Activated CD8-positive, alpha-beta T cell treated with anti-CD3 and anti-CD28 coated beads for 36 hours (primary cell): ENCODE data around the gene NF1. TPM values are rescaled to one million over a fixed set of nuclear protein-coding genes. Genes with fewer than 3 reads are reported as not detected.
"Not testable (repeated sequence)": the region's sequence is repeated elsewhere in the genome, so short reads cannot be mapped to it uniquely, and the experiment has no call there.

ENCODE experiments used
- ATAC-seq: fragments of 200-7000 bp; cut with Tn5 transposase; one replicate; pipeline ENCODE4 v1.10.0; 2021; ENCODE audit warnings: mild to moderate bottlenecking, moderate library complexity
- CTCF ChIA-PET: fragments of 350-600 bp; sonication (Branson Sonifier 250); formaldehyde crosslinking; loops from one replicate; lab custom pipeline; 2021; ENCODE audit warnings: antibody characterized with exemption; lab: Charles Lee
- POLR2A ChIA-PET: fragments of 350-600 bp; sonication (Branson Sonifier 250); formaldehyde crosslinking; loops from one replicate; lab custom pipeline; 2021; ENCODE audit warnings: antibody characterized with exemption; lab: Charles Lee
- DNase-seq: peaks from one replicate; pipeline ENCODE4 v3.0.0-alpha.2; 2020
- H3K27ac Mint-ChIP-seq: one replicate; pipeline ENCODE4 v1.8.0; 2021; ENCODE audit warnings: mild to moderate bottlenecking, mixed read lengths
- H3K27me3 Mint-ChIP-seq: one replicate; pipeline ENCODE4 v1.8.0; 2021; ENCODE audit warnings: mixed read lengths
- H3K36me3 Mint-ChIP-seq: one replicate; pipeline ENCODE4 v1.8.0; 2021; ENCODE audit warnings: low read depth, mixed read lengths
- H3K4me1 Mint-ChIP-seq: one replicate; pipeline ENCODE4 v1.8.0; 2021; ENCODE audit warnings: low read depth, mixed read lengths
- H3K4me3 Mint-ChIP-seq: one replicate; pipeline ENCODE4 v1.8.0; 2021; ENCODE audit warnings: mild to moderate bottlenecking, moderate library complexity, mixed read lengths
- H3K9me3 Mint-ChIP-seq: one replicate; pipeline ENCODE4 v1.8.0; 2021; ENCODE audit warnings: mixed read lengths
- intact Hi-C: fragments of 100-400 bp; cut with micrococcal nuclease; formaldehyde crosslinking; loops from one replicate; pipeline ENCODE4 v1.10.0; 2022
- total RNA-seq, 2 experiments: library from RNA; stranded (reverse); gene quantifications; one replicate each; pipeline ENCODE4 v1.2.3, GENCODE V29; 2021
- TF ChIP-seq, protein P1 (sequence below): fragments of 200-600 bp; IDR thresholded peaks from one replicate; pipeline ENCODE4 v1.8.0; 2022; ENCODE audit warnings: antibody characterized with exemption, mild to moderate bottlenecking

Gene NF1, protein sequence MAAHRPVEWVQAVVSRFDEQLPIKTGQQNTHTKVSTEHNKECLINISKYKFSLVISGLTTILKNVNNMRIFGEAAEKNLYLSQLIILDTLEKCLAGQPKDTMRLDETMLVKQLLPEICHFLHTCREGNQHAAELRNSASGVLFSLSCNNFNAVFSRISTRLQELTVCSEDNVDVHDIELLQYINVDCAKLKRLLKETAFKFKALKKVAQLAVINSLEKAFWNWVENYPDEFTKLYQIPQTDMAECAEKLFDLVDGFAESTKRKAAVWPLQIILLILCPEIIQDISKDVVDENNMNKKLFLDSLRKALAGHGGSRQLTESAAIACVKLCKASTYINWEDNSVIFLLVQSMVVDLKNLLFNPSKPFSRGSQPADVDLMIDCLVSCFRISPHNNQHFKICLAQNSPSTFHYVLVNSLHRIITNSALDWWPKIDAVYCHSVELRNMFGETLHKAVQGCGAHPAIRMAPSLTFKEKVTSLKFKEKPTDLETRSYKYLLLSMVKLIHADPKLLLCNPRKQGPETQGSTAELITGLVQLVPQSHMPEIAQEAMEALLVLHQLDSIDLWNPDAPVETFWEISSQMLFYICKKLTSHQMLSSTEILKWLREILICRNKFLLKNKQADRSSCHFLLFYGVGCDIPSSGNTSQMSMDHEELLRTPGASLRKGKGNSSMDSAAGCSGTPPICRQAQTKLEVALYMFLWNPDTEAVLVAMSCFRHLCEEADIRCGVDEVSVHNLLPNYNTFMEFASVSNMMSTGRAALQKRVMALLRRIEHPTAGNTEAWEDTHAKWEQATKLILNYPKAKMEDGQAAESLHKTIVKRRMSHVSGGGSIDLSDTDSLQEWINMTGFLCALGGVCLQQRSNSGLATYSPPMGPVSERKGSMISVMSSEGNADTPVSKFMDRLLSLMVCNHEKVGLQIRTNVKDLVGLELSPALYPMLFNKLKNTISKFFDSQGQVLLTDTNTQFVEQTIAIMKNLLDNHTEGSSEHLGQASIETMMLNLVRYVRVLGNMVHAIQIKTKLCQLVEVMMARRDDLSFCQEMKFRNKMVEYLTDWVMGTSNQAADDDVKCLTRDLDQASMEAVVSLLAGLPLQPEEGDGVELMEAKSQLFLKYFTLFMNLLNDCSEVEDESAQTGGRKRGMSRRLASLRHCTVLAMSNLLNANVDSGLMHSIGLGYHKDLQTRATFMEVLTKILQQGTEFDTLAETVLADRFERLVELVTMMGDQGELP (N-terminal part only)
- total RNA-seq, result 10 to 100 TPM; 19.4 to 20.1 TPM

DNA sequence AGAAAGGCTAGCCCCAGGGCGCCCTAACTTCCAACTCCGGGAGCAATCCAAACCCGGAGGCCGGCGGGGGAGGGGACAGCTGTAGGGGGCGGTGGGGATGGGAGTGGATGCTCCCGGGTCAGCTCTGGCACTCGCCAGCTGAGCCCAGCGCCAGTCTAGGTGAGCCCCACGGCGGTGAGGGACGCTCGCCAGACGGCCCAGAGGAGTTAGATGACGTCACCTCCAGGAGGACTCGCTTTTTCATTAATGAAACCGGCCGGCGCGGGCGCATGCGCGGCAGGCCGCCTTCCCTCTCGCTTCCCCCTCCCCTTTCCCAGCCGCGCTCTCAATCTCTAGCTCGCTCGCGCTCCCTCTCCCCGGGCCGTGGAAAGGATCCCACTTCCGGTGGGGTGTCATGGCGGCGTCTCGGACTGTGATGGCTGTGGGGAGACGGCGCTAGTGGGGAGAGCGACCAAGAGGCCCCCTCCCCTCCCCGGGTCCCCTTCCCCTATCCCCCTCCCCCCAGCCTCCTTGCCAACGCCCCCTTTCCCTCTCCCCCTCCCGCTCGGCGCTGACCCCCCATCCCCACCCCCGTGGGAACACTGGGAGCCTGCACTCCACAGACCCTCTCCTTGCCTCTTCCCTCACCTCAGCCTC, at the start of gene NF1:
Gene NF1, plus strand, starts transcription at position 378 of the 636 bp plus-strand sequence. CDS start 333 bp downstream, outside the sequence.
- intact Hi-C loops, result no loop called here
- CTCF ChIA-PET, result no interaction called here
- H3K27ac Mint-ChIP-seq, result peak within 1 kb of the TSS; percentile 88

DNA sequence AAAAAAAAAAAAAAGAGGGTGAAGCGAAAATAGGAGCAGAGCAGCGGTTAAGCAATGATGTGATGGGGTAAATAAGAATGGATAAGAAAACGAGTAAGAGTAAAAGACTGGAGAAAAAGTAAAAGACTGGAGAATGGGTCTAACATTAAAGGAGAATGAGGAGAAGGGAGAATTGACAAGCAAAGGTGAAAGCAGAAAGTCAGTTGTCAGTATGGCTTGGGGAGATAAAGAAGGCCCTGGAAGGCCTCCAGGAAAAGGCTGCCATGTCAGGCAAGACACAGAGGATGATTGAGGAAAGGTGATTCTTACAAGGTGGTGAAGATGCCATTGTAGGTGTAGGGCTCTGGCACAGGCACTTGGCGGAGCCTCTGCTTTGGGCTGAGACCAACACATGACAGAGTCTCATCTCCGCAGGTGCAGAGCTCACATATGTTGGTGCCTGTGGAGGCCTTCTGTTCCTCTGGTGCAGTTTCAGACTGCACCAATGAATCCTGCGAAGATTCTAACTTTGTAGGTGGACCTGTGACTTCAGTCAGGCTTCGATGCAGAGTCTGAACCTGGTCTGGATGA, 47.8 kb upstream of the NF1 start:
- intact Hi-C loops, ATAC-seq, H3K27me3 Mint-ChIP-seq, H3K9me3 Mint-ChIP-seq, POLR2A ChIA-PET, H3K4me3 Mint-ChIP-seq, H3K4me1 Mint-ChIP-seq, DNase-seq, H3K27ac Mint-ChIP-seq, H3K36me3 Mint-ChIP-seq: not testable (repeated sequence)
- CTCF ChIA-PET, result interaction anchor here (1.9 kb wide), 1 partner anchor 15 kb away, joined by 7 read pairs; no protein-coding TSS in a partner anchor

More for the DNA sequence above, at the start of gene NF1:
- Mint-ChIP-seq H3K27me3 (no peaks in the 10 kb centered on the region), H3K36me3 (no peaks in the 10 kb centered on the region), H3K4me1 (peaks cover 11% of the 10 kb centered on the region), H3K4me3 (peak within 1 kb of the TSS; percentile 90), H3K9me3 (no peaks in the 10 kb centered on the region)
- DNase-seq (peak; percentile 93), ATAC-seq (peak; percentile 84)
- POLR2A ChIA-PET, result interaction anchor here (1.2 kb wide), 1 partner anchor 13 kb away, joined by 4 read pairs; no protein-coding TSS in a partner anchor
- TF ChIP-seq, protein P1, sequence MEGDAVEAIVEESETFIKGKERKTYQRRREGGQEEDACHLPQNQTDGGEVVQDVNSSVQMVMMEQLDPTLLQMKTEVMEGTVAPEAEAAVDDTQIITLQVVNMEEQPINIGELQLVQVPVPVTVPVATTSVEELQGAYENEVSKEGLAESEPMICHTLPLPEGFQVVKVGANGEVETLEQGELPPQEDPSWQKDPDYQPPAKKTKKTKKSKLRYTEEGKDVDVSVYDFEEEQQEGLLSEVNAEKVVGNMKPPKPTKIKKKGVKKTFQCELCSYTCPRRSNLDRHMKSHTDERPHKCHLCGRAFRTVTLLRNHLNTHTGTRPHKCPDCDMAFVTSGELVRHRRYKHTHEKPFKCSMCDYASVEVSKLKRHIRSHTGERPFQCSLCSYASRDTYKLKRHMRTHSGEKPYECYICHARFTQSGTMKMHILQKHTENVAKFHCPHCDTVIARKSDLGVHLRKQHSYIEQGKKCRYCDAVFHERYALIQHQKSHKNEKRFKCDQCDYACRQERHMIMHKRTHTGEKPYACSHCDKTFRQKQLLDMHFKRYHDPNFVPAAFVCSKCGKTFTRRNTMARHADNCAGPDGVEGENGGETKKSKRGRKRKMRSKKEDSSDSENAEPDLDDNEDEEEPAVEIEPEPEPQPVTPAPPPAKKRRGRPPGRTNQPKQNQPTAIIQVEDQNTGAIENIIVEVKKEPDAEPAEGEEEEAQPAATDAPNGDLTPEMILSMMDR, result no peak

DNA sequence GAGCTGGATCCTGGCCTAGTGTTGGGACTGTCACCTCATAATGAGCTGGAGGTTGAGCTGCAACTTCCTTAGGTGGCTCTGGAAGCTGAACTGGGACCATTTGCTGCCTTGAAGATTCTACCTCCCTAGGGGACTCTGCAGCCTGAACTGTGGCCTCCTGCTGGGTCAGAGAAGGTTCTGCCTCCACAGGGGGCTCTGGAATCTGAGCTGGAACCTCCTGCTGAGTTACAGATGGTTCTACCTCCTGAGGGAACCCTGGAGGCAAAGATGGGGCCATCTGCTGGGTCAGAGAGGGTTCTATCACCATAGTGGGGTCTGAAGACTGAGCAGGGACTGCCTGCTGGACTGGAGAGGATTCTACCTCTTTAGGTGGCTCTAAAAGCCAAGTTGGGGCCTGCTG, 46.6 kb upstream of the NF1 start:
- Mint-ChIP-seq H3K9me3 (no peaks in the 10 kb centered on the region), H3K36me3 (no peaks in the 10 kb centered on the region), H3K27me3 (no peaks in the 10 kb centered on the region), H3K4me1 (peaks cover 7% of the 10 kb centered on the region), H3K27ac (no peak overlapping the region), H3K4me3 (no peak overlapping the region)
- ChIA-PET POLR2A (no interaction called here), CTCF (interaction anchor here (0.7 to 1.9 kb wide), 3 partner anchors 14 to 307 kb away, joined by 3 to 7 read pairs (median 5); no protein-coding TSS in a partner anchor)
- intact Hi-C loops, result no loop called here
- DNase-seq (no peak), ATAC-seq (no peak)
- TF ChIP-seq, protein P1, result no peak

DNA sequence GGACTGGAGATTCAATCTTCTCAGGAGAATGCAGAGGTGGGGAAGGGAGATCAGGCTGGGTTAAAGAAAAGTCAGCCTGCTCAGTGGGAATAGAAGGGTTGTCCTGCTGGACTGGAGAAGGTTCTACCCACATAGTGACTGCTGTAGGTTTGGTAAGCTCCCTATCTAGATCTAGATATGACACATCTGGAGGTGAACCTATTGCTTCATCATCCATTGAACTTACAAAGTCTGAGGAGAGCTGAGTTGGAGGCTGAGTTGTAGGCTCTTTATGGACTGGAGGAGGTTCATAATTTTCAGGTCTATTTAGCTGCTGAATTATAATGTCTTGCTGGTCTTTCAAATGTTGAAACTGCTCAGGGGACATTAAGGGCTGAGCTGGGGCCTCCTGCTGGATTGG, 46.0 kb upstream of the NF1 start:
- TF ChIP-seq, protein P1, result no peak
- Mint-ChIP-seq H3K27me3 (no peaks in the 10 kb centered on the region), H3K36me3 (no peaks in the 10 kb centered on the region), H3K9me3 (no peaks in the 10 kb centered on the region), H3K27ac (no peak overlapping the region), H3K4me3 (no peak overlapping the region), H3K4me1 (peaks cover 7% of the 10 kb centered on the region)
- intact Hi-C loops, result no loop called here
- DNase-seq (no peak), ATAC-seq (no peak)
- ChIA-PET CTCF (interaction anchor here (0.7 to 1.9 kb wide), 3 partner anchors 13 to 306 kb away, joined by 3 to 7 read pairs (median 5); no protein-coding TSS in a partner anchor), POLR2A (no interaction called here)
